Measurements from ENCODE around the gene CLNK. TPM values are rescaled to one million over a fixed set of nuclear protein-coding genes. Genes with fewer than 3 reads are reported as not detected.

Gene CLNK
- total RNA-seq, 1 experiment from 2014 or later: not detected

DNA sequence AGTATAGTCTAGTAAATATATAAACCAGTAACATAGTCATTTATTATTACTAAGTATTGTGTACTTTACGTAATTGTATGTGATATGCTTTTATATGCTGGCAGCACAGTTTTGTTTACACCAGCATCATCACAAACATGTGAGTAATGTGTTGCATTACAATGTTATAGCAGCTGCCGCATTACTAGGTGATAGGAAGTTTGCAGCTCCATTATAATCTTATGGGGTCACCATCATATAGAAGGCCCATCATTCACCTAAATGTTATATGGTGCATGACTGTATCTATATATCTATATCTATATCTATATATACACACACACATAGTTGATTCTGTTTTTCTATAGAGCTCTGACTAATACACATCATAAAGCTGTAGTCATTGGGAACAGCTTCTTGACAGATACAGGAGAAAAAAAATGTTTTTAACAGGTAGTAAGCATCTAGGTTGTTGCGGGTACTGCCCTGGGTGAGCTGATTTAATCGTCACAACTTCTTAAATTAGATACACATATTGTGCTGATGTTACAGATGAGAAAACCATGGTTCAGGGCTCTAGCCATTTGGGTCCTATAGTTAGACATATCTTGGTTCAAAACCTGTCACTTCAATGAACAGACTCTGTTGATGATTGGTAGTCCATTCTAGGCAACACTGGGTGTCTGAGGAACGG is 77.9 kb downstream of the CLNK start:
- Histone ChIP-seq H3K4me2 (ENCODE audit: insufficient read depth, insufficient read length, low read length) (no peak overlapping the region), H2BK5ac (ENCODE audit: insufficient read length, low read length) (no peak overlapping the region), H4K91ac (ENCODE audit: insufficient read length, low read depth, low read length) (no peak overlapping the region), H2BK12ac (ENCODE audit: insufficient read length, low read depth, low read length) (no peak overlapping the region), H3K23ac (ENCODE audit: insufficient read length, low read depth, low read length) (no peak overlapping the region), H3K9me3 (ENCODE audit: control insufficient read depth, low read depth, low read length) (no peaks in the 10 kb centered on the region), H3K23me2 (ENCODE audit: insufficient read length, low read depth, low read length, poor library complexity, severe bottlenecking) (no peaks in the 10 kb centered on the region), H3K56ac (ENCODE audit: insufficient read length, low read depth, low read length) (no peak overlapping the region), H4K20me1 (ENCODE audit: control insufficient read depth, insufficient read depth, insufficient read length) (no peaks in the 10 kb centered on the region), H2AK5ac (ENCODE audit: insufficient read length, low read length) (no peak overlapping the region), H2BK120ac (ENCODE audit: low read depth, low read length, poor library complexity, severe bottlenecking) (no peak overlapping the region), H3K79me1 (ENCODE audit: insufficient read depth, low read depth, low read length, poor library complexity, severe bottlenecking) (no peaks in the 10 kb centered on the region), H3K18ac (ENCODE audit: insufficient read length, low read depth, low read length) (no peak overlapping the region), H3K9ac (ENCODE audit: extremely low read depth, insufficient read length, low read length) (no peak overlapping the region), H2AFZ (ENCODE audit: low read length) (no peak overlapping the region), H3K4ac (ENCODE audit: low read depth, low read length) (no peak overlapping the region), H2BK20ac (ENCODE audit: low read depth, low read length, poor library complexity, severe bottlenecking) (no peak overlapping the region), H4K5ac (ENCODE audit: insufficient read length, low read depth, low read length) (no peak overlapping the region), H3K27ac (ENCODE audit: insufficient read length, low read depth, low read length) (no peak overlapping the region), H2BK15ac (ENCODE audit: low read depth, low read length) (no peak overlapping the region), H3K79me2 (ENCODE audit: insufficient read depth, low read length) (no peaks in the 10 kb centered on the region), H3K14ac (ENCODE audit: insufficient read depth, low read length) (no peak overlapping the region), H3K4me1 (ENCODE audit: insufficient read depth, low read length) (no peaks in the 10 kb centered on the region), H3K27me3 (ENCODE audit: insufficient read depth, low read length) (no peaks in the 10 kb centered on the region), H4K8ac (replicated peaks; ENCODE audit: insufficient read length, low read depth, low read length) (no peak overlapping the region), H3T11ph (ENCODE audit: low read length) (no peak overlapping the region)
- no peaks in the 10 kb centered on the region for H3K9me3 Mint-ChIP-seq
- H3K4me3 Mint-ChIP-seq: no peak overlapping the region
- H3K36me3 Mint-ChIP-seq (ENCODE audit: insufficient read depth in 1 of 3, low read depth in 3 of 3): no peaks in the 10 kb centered on the region
- H3K27me3 Mint-ChIP-seq (ENCODE audit: low read depth): peaks cover 2% of the 10 kb centered on the region; the same call in 1 of the 2 replicates
- no peak overlapping the region; a peak in 1 of 7 replicates for H3K27ac Mint-ChIP-seq
- no CpG with 5 or more reads among the region's 5 CpGs for WGBS (ENCODE audit: extremely low coverage, insufficient read length, low lambda C conversion rate)
- no peak for DNase-seq
- TF ChIP-seq, protein P1, sequence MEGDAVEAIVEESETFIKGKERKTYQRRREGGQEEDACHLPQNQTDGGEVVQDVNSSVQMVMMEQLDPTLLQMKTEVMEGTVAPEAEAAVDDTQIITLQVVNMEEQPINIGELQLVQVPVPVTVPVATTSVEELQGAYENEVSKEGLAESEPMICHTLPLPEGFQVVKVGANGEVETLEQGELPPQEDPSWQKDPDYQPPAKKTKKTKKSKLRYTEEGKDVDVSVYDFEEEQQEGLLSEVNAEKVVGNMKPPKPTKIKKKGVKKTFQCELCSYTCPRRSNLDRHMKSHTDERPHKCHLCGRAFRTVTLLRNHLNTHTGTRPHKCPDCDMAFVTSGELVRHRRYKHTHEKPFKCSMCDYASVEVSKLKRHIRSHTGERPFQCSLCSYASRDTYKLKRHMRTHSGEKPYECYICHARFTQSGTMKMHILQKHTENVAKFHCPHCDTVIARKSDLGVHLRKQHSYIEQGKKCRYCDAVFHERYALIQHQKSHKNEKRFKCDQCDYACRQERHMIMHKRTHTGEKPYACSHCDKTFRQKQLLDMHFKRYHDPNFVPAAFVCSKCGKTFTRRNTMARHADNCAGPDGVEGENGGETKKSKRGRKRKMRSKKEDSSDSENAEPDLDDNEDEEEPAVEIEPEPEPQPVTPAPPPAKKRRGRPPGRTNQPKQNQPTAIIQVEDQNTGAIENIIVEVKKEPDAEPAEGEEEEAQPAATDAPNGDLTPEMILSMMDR (conservative IDR thresholded peaks at IDR 0.05): no peak
- H3K4me1 Mint-ChIP-seq: no peaks in the 10 kb centered on the region

All from H9 (cell line).